ENCODE data around the gene AADACL3. TPM values are rescaled to one million over a fixed set of nuclear protein-coding genes. Genes with fewer than 3 reads are reported as not detected.

Gene AADACL3
- total RNA-seq, 1 donor from 2014 or later: not detected

GRCh38 chr1:12714710-12715475, 1.0 kb upstream of the AADACL3 start:
- Histone ChIP-seq H2AFZ (replicated peaks) (no peak overlapping the region), H3K27me3 (no peaks in the 10 kb centered on the region), H3K27ac (no peak overlapping the region), H4K20me1 (ENCODE audit: low read depth) (no peaks in the 10 kb centered on the region), H3K4me3 (no peak overlapping the region), H3K9ac (no peak overlapping the region), H3K36me3 (no peaks in the 10 kb centered on the region), H3K9me3 (ENCODE audit: low read depth) (no peaks in the 10 kb centered on the region), H3K79me2 (ENCODE audit: low read depth) (no peaks in the 10 kb centered on the region), H3K4me2 (no peak overlapping the region), H3K4me1 (peaks cover 10% of the 10 kb centered on the region), H3F3A (ENCODE audit: low read depth) (no peaks in the 10 kb centered on the region)
- H3K27ac Mint-ChIP-seq: no peak overlapping the region
- no peaks in the 10 kb centered on the region for H3K36me3 Mint-ChIP-seq
- no peak overlapping the region for H3K4me3 Mint-ChIP-seq
- no peak for TF ChIP-seq EZH2phosphoT487 (IDR thresholded peaks at IDR 0.05)
- H3K4me1 Mint-ChIP-seq: peaks cover 19% of the 10 kb centered on the region
- peaks cover 4% of the 10 kb centered on the region for H3K27me3 Mint-ChIP-seq (ENCODE audit: insufficient read depth, low read depth)
- DNase-seq (ENCODE audit: low spot score): no peak
- no peaks in the 10 kb centered on the region for H3K9me3 Mint-ChIP-seq

GRCh38 chr1:12717301-12717838, 1.5 kb downstream of the AADACL3 start:
- H3K9ac ChIP-seq: no peak overlapping the region

DNA sequence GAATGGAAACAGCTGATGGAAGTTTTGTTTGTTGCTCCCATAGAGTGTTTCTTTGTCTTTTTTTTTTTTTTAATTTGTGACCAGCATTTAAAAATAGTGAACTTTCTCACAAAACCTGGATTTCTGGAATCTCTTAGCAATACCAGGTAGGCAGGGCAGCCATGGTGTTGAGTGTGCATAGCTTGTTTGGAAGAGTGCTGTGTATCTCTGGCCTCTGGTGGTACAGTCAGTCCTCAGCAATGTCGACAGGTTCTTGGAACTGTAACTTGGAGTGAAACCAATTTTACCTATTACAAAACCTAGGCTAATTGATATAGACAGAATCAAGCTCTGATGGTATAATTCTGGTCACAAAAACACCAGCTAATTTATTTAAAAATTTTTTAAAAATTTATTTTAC, 6.7 kb downstream of the AADACL3 start:
- no peaks in the 10 kb centered on the region for H3K27me3 ChIP-seq
- no peak overlapping the region for H3K9ac ChIP-seq
- no peak for TF ChIP-seq CTCF (IDR thresholded peaks at IDR 0.05)
- TF ChIP-seq EZH2 (IDR thresholded peaks at IDR 0.05): no peak
- TF ChIP-seq EZH2phosphoT487 (IDR thresholded peaks at IDR 0.05): no peak
- Mint-ChIP-seq H3K27ac (no peak overlapping the region), H3K4me3 (no peak overlapping the region), H3K36me3 (no peaks in the 10 kb centered on the region), H3K27me3 (ENCODE audit: insufficient read depth, low read depth) (peaks cover 3% of the 10 kb centered on the region), H3K4me1 (peaks cover 3% of the 10 kb centered on the region), H3K9me3 (no peaks in the 10 kb centered on the region)
- no peaks in the 10 kb centered on the region for H4K20me1 ChIP-seq (ENCODE audit: low read depth)
- H3K36me3 ChIP-seq: no peaks in the 10 kb centered on the region
- no peak for DNase-seq (ENCODE audit: low spot score)
- H3K79me2 ChIP-seq (ENCODE audit: low read depth): no peaks in the 10 kb centered on the region
- H3K4me2 ChIP-seq: no peak overlapping the region
- H3K4me3 ChIP-seq: no peak overlapping the region
- H3F3A ChIP-seq (ENCODE audit: low read depth): no peaks in the 10 kb centered on the region
- no peak overlapping the region for H2AFZ ChIP-seq (replicated peaks)
- H3K4me1 ChIP-seq: peaks cover 2% of the 10 kb centered on the region
- no peak overlapping the region for H3K27ac ChIP-seq
- H3K9me3 ChIP-seq (ENCODE audit: low read depth): no peaks in the 10 kb centered on the region

More at GRCh38 chr1:12717301-12717838, 1.5 kb downstream of the AADACL3 start:
- Mint-ChIP-seq H3K4me3 (no peak overlapping the region), H3K27ac (no peak overlapping the region), H3K4me1 (peaks cover 19% of the 10 kb centered on the region), H3K9me3 (no peaks in the 10 kb centered on the region), H3K36me3 (no peaks in the 10 kb centered on the region), H3K27me3 (ENCODE audit: insufficient read depth, low read depth) (peaks cover 4% of the 10 kb centered on the region)
- no peaks in the 10 kb centered on the region for H3K9me3 ChIP-seq (ENCODE audit: low read depth)
- no peaks in the 10 kb centered on the region for H4K20me1 ChIP-seq (ENCODE audit: low read depth)
- H3F3A ChIP-seq (ENCODE audit: low read depth): no peaks in the 10 kb centered on the region
- peaks cover 10% of the 10 kb centered on the region for H3K4me1 ChIP-seq
- peak; percentile 4 for DNase-seq (ENCODE audit: low spot score)
- no peaks in the 10 kb centered on the region for H3K36me3 ChIP-seq
- H2AFZ ChIP-seq (replicated peaks): peak overlapping the region; percentile 39
- no peak overlapping the region for H3K4me3 ChIP-seq
- H3K79me2 ChIP-seq (ENCODE audit: low read depth): no peaks in the 10 kb centered on the region
- no peak for TF ChIP-seq CTCF (IDR thresholded peaks at IDR 0.05)
- no peak for TF ChIP-seq EZH2 (IDR thresholded peaks at IDR 0.05)
- no peak for TF ChIP-seq EZH2phosphoT487 (IDR thresholded peaks at IDR 0.05)
- H3K27me3 ChIP-seq: no peaks in the 10 kb centered on the region
- H3K4me2 ChIP-seq: peak overlapping the region; percentile 19
- H3K27ac ChIP-seq: no peak overlapping the region

DNA sequence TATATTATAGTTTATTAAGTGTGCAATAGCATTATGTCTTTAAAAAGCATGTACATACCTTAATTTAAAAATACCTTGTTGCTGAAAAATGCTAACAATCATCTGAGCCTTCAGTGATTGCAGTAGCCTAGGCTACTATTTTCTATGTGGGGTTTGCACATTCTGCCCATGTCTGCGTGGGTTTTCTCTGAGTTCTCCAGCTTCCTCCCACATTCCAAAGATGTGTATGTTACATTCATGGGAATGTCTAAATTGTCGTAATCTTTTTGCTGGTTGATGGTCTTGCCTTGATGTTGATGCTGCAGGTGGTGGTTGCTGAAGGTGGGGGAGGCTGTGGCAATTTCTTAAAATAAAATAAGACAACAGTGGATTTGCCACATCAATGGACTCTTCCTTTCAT, 12.5 kb downstream of the AADACL3 start:
- H3F3A ChIP-seq (ENCODE audit: low read depth): no peaks in the 10 kb centered on the region
- no peaks in the 10 kb centered on the region for H3K4me1 ChIP-seq
- H3K27ac Mint-ChIP-seq: no peak overlapping the region
- peaks cover 25% of the 10 kb centered on the region for H3K9me3 Mint-ChIP-seq
- H3K27ac ChIP-seq: no peak overlapping the region
- H3K4me3 ChIP-seq: no peak overlapping the region
- no peak for DNase-seq (ENCODE audit: low spot score)
- H4K20me1 ChIP-seq (ENCODE audit: low read depth): no peaks in the 10 kb centered on the region
- H2AFZ ChIP-seq (replicated peaks): no peak overlapping the region
- no peaks in the 10 kb centered on the region for H3K4me1 Mint-ChIP-seq
- no peak overlapping the region for H3K4me2 ChIP-seq
- no peaks in the 10 kb centered on the region for H3K36me3 ChIP-seq
- H3K79me2 ChIP-seq (ENCODE audit: low read depth): no peaks in the 10 kb centered on the region
- H3K36me3 Mint-ChIP-seq: no peaks in the 10 kb centered on the region
- H3K27me3 Mint-ChIP-seq (ENCODE audit: insufficient read depth, low read depth): peaks cover 5% of the 10 kb centered on the region
- TF ChIP-seq EZH2 (IDR thresholded peaks at IDR 0.05): no peak
- TF ChIP-seq EZH2phosphoT487 (IDR thresholded peaks at IDR 0.05): no peak
- TF ChIP-seq CTCF (IDR thresholded peaks at IDR 0.05): no peak
- no peak overlapping the region for H3K4me3 Mint-ChIP-seq
- no peaks in the 10 kb centered on the region for H3K9me3 ChIP-seq (ENCODE audit: low read depth)
- H3K9ac ChIP-seq: no peak overlapping the region
- no peaks in the 10 kb centered on the region for H3K27me3 ChIP-seq

All from neural progenitor cell (in vitro differentiated cells).